Stimulated activated CD4-positive, alpha-beta T cell treated with anti-CD3 and anti-CD28 coated beads, Interleukin-4, amount 100 ng/mL, for 48 hours (primary cell): ENCODE results near the gene ZRANB1.
"Not testable (repeated sequence)": the region's sequence is repeated elsewhere in the genome, so short reads cannot be mapped to it uniquely, and the experiment has no call there.

Source experiments
- DNase-seq, 2 donors: peaks; one replicate each; pipeline ENCODE4 v3.0.0-alpha.2; 2020; ENCODE audit warnings: low read depth in 2 of 2

ZRANB1 gene

DNA sequence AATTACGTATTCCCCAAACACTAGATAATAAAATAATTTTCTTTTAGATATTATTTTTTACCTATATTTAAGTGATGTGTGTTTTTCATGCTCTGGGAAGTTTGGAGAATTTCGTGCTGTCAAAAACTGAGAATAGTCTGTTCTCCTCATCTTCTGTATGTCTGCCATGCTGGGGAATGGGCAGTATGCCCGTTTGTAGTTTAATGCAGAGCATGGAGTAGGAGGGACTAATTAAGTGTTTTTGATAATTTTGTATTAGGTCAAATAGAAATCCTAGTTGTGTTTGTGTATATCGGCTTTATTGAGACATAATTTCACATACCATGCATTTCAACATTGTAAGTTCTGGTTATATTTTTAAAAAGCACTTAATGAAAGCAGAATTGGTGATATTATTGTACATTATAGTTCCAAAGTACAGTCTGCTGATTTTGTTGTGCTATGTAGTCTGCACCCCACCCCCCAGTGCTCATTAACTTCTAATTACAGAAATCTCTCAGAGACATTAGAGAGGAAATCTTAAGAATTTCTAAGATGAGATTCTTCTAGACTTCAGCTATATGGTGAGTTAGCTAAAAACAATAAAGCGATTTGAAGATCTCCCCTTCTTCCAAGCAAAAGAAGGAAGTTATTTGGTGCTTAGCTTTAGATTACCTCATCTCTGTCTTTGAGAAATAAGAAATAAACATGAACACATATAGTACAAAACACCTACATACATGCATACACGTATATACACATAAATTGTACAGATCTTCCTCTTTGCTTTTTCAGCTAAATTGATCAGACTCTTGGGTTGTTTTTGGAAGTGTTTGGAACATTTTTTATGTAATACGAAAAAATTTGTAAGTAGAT is 22.2 kb downstream of the ZRANB1 start:
- no peak for DNase-seq

- no peak for DNase-seq
Measured at GRCh38 chr10:124966008-124966407, 24.1 kb downstream of the ZRANB1 start.

DNA sequence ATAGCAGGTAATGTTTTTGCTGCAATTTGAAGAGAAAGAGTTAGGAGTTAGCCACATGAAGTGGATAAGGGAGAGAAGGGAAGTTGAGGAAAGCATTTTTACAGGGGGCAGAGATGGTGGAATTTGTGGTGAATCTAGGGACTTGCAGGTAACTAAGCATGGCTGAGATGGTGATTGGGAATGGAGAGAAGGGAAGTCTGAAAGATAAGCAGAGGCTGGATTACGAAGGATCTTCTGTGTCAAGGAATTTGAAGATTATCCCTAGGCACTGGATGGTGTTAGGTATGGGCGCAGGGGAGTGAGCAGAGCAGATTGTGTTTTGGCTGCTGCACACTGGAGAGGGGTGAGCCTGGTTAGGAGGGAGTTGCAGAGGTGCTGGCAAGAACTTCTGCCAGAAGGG is 25.3 kb downstream of the ZRANB1 start:
- DNase-seq, result no peak

GRCh38 chr10:124971276-124971675 is 29.4 kb downstream of the ZRANB1 start:
- DNase-seq, result no peak

GRCh38 chr10:124972637-124973036 is 30.7 kb downstream of the ZRANB1 start:
- no peak for DNase-seq

DNA sequence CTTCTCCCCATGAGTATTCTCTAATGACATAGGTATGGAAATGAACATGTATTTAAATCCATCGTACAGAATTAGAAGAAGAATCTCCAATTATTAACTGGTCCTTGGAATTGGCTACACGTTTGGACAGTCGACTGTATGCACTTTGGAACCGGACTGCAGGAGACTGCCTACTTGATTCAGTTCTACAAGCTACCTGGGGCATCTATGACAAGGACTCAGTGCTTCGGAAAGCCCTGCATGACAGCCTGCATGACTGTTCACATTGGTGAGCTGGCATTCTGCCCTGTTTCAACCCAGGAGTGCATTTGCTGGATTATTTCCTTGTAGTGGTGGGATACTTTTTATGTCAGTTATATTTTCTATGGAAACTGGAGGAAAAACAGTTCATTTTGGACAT is 32.2 kb downstream of the ZRANB1 start:
- DNase-seq, result no peak

DNA sequence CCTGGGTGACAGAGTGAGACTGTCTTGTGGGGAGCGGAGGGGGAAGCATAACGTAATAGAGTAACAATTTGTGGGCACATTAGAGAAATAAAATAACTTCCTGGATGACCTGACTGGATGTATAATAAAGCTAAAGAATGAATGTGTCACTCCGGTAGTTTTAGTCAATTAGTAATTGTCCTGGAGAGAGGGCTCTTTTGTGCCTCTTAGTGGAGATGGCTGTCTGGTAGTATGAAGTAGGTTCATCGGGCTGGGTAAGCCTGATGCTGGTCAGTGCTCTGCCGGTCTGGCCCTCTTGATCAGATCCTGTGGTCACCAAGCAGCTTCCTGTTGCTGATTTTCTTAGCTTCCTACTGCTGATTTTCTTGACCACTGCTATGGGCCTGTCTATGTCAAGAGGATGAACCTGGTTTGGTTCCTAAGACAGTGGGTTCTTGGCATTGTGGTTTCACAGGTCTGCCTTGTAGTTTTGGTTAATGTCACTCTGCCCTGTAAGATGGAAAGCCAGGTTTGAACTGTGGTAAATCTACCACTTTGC is 34.1 kb downstream of the ZRANB1 start:
- DNase-seq, result no peak

- no peak for DNase-seq
Measured at GRCh38 chr10:124977161-124977560, 35.2 kb downstream of the ZRANB1 start.

- DNase-seq, result no peak
Measured at GRCh38 chr10:124977648-124978375, 35.9 kb downstream of the ZRANB1 start.

GRCh38 chr10:124978376-124978725 is 36.4 kb downstream of the ZRANB1 start:
- no peak for DNase-seq

DNA sequence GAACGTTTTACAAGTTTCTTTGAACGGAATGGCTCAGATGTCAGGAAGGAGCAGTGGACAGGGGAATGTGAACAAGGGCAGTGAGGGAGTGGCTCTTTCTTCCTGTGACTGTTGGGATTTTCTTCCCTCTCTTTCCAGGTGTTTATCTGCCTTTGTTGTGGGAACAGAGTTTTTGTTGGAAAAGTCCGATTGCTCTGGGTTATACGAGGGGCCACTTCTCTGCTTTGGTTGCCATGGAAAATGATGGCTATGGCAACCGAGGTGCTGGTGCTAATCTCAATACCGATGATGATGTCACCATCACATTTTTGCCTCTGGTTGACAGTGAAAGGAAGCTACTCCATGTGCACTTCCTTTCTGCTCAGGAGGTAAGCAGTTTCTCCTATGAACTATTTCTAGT is 41.4 kb downstream of the ZRANB1 start:
- no peak for DNase-seq

DNA sequence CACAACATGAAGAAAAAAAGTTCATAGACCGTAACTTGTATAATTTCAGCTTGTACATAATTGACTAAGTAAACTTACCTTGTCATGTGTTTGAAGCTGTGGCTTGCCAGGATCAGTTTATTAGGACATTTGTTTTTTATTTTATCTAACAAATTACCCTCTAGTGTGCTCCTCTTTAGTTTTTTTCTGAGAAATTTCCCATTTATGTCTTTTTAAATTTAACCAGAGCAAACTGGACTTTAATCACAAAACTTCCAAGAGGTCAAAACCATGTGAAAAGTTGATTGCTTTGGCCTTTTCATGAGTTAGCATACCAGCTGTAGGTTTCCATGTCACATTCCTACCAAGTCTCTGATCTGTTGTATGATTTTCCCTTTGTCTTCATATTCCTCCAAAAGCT is 42.5 kb downstream of the ZRANB1 start:
- DNase-seq, result no peak

DNA sequence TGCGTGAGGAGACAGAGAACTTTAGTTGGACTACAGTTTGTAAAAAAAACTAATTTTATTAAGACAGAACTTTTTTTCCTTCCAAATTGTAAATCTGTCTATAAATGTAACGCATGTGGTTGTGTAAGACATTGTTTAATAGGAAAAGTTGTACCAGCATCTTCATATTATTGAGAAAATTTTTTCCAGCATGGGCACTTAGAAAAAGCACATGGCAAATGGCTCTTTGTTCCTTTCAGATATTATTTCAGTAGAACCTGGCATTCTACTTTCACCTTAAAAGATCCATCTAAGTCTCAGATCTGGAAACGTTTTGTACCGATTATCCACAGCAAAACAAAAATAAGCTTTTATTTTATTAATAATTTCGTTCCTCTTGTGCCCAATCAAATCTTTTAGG is 43.2 kb downstream of the ZRANB1 start:
- no peak for DNase-seq

GRCh38 chr10:124987788-124988187 is 45.9 kb downstream of the ZRANB1 start:
- no peak for DNase-seq

GRCh38 chr10:124988753-124989152 is 46.8 kb downstream of the ZRANB1 start:
- DNase-seq, result not testable (repeated sequence)

DNA sequence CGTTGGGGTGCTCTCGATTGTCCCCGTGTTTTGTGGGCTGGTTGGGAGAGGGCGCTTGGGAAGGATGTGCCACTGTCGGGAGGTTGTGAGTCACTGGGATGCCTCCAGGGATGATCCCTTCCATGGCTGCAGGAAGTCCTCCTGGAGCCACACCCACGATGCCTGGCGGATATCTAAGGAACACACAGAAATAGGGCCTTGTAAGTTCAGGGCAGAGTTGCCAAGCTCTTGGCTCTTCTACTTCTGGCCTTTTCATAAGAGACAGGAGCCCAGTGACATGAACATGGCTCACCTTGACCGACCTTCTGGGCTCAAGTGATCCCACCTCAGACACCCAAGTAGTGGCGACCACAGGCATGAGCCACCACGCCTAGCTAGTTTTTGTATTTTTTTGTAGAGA is 47.6 kb downstream of the ZRANB1 start:
- DNase-seq, result no peak

- DNase-seq, result no peak
Measured at GRCh38 chr10:124990671-124991625, 49.0 kb downstream of the ZRANB1 start.

GRCh38 chr10:124991835-124992234 is 49.9 kb downstream of the ZRANB1 start:
- no peak for DNase-seq

DNA sequence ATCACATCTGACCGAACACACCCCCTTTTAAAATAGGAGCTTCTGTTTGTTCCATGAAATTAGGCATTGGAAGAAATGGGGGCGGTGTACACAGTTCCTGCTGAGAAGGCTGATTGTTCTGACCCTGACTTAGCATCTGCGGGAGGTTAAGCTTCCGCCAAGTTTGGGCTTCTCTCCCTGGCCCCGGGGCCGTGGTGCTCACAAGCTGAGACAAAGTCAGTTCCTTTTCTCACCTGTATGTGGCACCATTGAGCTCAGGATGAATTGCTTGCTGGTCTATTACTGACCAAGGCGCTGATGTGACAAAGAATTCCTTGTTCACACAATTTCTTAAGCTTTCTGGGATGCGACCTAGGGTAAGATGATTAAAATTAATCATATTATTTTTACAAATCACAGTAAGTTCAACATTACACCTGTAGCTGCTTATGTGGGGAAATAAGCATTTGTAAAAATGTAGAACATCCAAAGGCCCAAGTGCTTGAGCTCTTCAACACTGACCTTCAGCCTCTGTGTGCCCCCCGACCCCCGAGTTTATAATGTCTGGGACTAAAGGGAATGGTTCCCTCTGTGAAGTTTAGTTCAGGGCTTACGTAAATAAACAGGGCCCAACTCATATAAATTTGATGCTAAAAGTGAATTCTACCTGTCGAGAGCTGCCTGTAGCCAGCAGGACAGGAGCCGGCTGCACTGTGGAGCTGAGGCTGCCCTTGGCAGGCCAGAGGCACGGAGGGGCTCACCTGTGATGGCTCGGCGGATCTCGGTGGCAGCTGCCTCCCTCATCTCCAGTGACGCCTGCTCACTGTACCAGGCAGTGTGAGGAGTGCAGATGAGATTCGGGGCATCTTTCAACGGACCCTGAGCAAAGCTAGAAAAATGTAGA is 50.8 kb downstream of the ZRANB1 start:
- DNase-seq, result peak; percentile 7 to 11

DNA sequence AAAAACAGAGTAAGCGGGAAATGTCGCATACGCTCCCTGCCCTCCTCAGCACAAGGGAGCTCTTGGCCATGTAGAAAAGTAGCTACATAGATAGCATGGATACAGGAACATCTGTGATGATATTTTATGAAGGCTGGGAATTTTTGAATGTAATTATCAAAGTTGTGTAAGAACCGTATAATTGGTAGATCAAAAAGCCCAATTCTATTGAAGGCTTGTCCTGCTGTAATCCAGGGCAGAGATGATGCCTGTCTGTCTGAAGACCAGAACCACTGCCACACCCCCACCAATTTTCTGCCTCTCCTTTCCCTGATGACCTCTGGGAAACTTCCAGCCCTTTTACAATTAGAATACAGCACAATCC is 51.4 kb downstream of the ZRANB1 start:
- DNase-seq, result no peak
